Thyroid gland (tissue), 4 donors: Measurements from ENCODE around the gene ETS1.

Source experiments
- POLR2A ChIP-seq, 2 donors: fragments of 450-650 bp; IDR thresholded peaks; one replicate each; pipeline ENCODE4 v1.6.1; 2017; ENCODE audit warnings: antibody characterized with exemption in 2 of 2, mild to moderate bottlenecking in 2 of 2, moderate library complexity in 1 of 2
- TF ChIP-seq, protein P1 (sequence below), 6 experiments: fragments of 200-600 bp in 3 of 6; fragments of 450-650 bp in 3 of 6; sonication (generic) in 3 of 6; IDR thresholded peaks; one replicate each; pipeline ENCODE4 v1.5.1; 2016 to 2019; ENCODE audit warnings: antibody characterized with exemption in 6 of 6, mild to moderate bottlenecking in 2 of 6, inconsistent platforms in 1 of 6, moderate library complexity in 1 of 6

- TF ChIP-seq, protein P1, sequence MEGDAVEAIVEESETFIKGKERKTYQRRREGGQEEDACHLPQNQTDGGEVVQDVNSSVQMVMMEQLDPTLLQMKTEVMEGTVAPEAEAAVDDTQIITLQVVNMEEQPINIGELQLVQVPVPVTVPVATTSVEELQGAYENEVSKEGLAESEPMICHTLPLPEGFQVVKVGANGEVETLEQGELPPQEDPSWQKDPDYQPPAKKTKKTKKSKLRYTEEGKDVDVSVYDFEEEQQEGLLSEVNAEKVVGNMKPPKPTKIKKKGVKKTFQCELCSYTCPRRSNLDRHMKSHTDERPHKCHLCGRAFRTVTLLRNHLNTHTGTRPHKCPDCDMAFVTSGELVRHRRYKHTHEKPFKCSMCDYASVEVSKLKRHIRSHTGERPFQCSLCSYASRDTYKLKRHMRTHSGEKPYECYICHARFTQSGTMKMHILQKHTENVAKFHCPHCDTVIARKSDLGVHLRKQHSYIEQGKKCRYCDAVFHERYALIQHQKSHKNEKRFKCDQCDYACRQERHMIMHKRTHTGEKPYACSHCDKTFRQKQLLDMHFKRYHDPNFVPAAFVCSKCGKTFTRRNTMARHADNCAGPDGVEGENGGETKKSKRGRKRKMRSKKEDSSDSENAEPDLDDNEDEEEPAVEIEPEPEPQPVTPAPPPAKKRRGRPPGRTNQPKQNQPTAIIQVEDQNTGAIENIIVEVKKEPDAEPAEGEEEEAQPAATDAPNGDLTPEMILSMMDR (IDR thresholded peaks at IDR 0.05) = no peak
- no peak for TF ChIP-seq POLR2A (IDR thresholded peaks at IDR 0.05)
Measured at GRCh38 chr11:128428935-128429334, 158.4 kb downstream of the ETS1 start.
